Activated T-cell treated with anti-CD3 and anti-CD28 coated beads, Interleukin-2, amount 50 U/mL, for 72 hours (primary cell): ENCODE data around the gene DDX52. TPM values are rescaled to one million over a fixed set of nuclear protein-coding genes. Genes with fewer than 3 reads are reported as not detected.

Source experiments
- ATAC-seq, 2 donors: fragments of 150-1000 bp; cut with Tn5 transposase; replicated peaks in 1 of 2; 2 replicates each; pipeline ENCODE4 v1.10.0; 2021; ENCODE audit warnings: moderate library complexity in 2 of 2, mild to moderate bottlenecking in 1 of 2
- DNase-seq, 2 donors: peaks; one replicate each; pipeline ENCODE4 v3.0.0; 2021 to 2022; ENCODE audit warnings: mixed read lengths in 1 of 2
- H3K27ac Mint-ChIP-seq: one replicate; pipeline ENCODE4 v1.8.0; 2022; ENCODE audit warnings: mild to moderate bottlenecking, moderate library complexity, mixed read lengths
- H3K27me3 Mint-ChIP-seq: one replicate; pipeline ENCODE4 v1.8.0; 2022; ENCODE audit warnings: low read depth, mixed read lengths
- H3K36me3 Mint-ChIP-seq, 2 donors: one replicate each; pipeline ENCODE4 v1.8.0; 2022; ENCODE audit warnings: mixed read lengths in 2 of 2, mild to moderate bottlenecking in 1 of 2; ENCODE audit not compliant: insufficient read depth in 2 of 2
- H3K4me1 Mint-ChIP-seq: one replicate; pipeline ENCODE4 v1.8.0; 2022; ENCODE audit warnings: low read depth, mixed read lengths
- H3K4me3 Mint-ChIP-seq, 2 donors: one replicate each; pipeline ENCODE4 v1.8.0; 2022; ENCODE audit warnings: mild to moderate bottlenecking in 2 of 2, mixed read lengths in 2 of 2, moderate library complexity in 2 of 2
- H3K9me3 Mint-ChIP-seq, 2 donors: one replicate each; pipeline ENCODE4 v1.8.0; 2022; ENCODE audit warnings: mixed read lengths in 2 of 2
- total RNA-seq, 2 donors: library from RNA; stranded (reverse); gene quantifications; one replicate each; pipeline ENCODE4 v1.2.3, GENCODE V29; 2022

Gene DDX52
- total RNA-seq, 2 donors from 2014 or later = 29.1 to 33.5 TPM

GRCh38 chr17:37562016-37562745 lies 81.1 kb downstream of the DDX52 start:
- Mint-ChIP-seq H3K9me3 (no peaks in the 10 kb centered on the region), H3K4me1 (no peaks in the 10 kb centered on the region), H3K27me3 (no peaks in the 10 kb centered on the region), H3K27ac (peak overlapping the region; percentile 29), H3K36me3 (peaks cover 8 to 25% of the 10 kb centered on the region in 2 donors), H3K4me3 (no peak overlapping the region)
- DNase-seq = no peak
- ATAC-seq = no peak

Other genes with a start within 250 kb of the DDX52 start
- gene ACACA, start 236.6 kb downstream of the DDX52 start, total RNA-seq = 10 to 100 TPM; 53.2 to 53.3 TPM
- 10 to 100 TPM; 39.4 to 42.3 TPM for gene TADA2A, start 236.6 kb downstream of the DDX52 start, total RNA-seq
- gene DUSP14, start 153.6 kb downstream of the DDX52 start, total RNA-seq = 10 to 100 TPM; 11.2 to 13.8 TPM
- 10 to 100 TPM; 63.2 to 69.5 TPM for gene SYNRG, start 34.0 kb downstream of the DDX52 start, total RNA-seq
- under 1 TPM; 0.19 to 0.48 TPM for gene HNF1B, start 101.6 kb upstream of the DDX52 start, total RNA-seq